GM19463 (cell line): ENCODE measurements around the gene PVALB.

Experiments
- ATAC-seq: cut with Tn5 transposase; IDR thresholded peaks from one replicate; pipeline ENCODE4 v1.9.1; 2021; ENCODE audit warnings: mild to moderate bottlenecking, moderate library complexity; ENCODE audit not compliant: unreplicated experiment

Gene PVALB, protein sequence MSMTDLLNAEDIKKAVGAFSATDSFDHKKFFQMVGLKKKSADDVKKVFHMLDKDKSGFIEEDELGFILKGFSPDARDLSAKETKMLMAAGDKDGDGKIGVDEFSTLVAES

DNA sequence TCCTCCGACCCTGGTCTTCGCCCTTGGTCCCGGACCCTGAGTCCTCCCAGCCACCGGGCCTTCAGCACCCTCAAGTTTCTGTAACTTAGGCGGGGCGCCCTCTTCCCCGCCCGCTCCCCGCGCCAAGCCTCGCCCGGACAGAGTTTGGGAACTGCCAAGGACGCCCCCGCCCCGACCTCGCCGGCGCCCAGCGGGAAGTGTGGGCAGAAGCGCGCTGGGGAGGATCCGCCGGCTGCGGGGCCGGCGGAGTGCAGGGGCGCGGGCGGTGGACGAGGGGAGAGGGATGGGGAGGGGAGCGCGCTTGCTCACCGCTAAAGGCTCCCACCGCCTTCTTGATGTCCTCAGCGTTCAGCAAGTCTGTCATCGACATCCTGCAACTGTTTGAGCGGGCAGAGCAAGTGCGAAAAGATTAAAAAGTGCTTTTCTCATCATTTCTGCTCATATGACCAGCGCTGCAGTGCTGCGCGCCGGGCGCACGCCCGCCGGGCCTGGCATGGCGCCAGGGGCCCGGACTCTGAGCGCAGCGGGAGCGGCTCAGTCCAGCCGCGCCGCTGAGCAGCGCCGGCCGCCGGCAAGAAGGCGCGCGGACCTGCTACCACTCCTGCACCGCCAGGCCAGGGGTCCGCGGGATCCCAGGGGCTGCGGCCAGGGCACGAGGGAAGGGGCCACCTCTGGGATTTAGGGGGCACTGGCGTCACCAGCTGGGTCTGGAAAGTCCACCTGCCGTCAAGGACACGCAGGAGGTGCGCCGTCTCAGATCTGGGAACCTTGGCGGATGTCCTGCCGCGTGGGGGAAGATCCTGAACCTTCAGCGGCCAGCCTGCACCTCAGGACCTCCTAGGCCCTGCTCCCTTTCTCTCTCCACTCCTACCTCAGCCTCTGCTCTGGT, at the start of gene PVALB:
Gene PVALB (minus strand): TSS at position 400 of the 889 bp plus-strand sequence. CDS start 30 bp downstream, at position 370.
- ATAC-seq, result no peak

DNA sequence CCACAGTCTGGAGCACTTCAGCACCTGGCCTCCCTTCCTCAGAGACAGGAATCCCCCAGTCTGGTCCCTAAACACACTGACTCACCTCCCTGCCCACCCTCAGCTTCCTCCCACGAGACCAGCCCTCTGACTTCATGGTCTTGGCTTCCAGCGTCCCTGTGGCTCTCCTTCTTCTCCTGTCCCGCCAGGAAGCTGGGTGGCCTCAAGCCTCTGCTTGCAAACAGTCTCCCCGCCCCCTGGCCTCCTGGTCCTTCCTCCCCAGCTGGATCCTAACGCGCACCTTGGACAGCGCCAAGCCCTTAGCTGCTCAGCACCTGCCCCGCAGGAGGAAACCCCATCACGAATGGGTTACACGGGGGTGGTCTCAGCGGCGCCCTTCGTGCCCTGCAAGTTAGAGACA, 48.5 kb upstream of the PVALB start:
- ATAC-seq, result no peak

- no peak for ATAC-seq
Observed at GRCh38 chr22:36864454-36865215, 47.8 kb upstream of the PVALB start.

- ATAC-seq, result no peak
Observed at GRCh38 chr22:36863979-36864378, 47.1 kb upstream of the PVALB start.

GRCh38 chr22:36863281-36863680, 46.4 kb upstream of the PVALB start:
- no peak for ATAC-seq

DNA sequence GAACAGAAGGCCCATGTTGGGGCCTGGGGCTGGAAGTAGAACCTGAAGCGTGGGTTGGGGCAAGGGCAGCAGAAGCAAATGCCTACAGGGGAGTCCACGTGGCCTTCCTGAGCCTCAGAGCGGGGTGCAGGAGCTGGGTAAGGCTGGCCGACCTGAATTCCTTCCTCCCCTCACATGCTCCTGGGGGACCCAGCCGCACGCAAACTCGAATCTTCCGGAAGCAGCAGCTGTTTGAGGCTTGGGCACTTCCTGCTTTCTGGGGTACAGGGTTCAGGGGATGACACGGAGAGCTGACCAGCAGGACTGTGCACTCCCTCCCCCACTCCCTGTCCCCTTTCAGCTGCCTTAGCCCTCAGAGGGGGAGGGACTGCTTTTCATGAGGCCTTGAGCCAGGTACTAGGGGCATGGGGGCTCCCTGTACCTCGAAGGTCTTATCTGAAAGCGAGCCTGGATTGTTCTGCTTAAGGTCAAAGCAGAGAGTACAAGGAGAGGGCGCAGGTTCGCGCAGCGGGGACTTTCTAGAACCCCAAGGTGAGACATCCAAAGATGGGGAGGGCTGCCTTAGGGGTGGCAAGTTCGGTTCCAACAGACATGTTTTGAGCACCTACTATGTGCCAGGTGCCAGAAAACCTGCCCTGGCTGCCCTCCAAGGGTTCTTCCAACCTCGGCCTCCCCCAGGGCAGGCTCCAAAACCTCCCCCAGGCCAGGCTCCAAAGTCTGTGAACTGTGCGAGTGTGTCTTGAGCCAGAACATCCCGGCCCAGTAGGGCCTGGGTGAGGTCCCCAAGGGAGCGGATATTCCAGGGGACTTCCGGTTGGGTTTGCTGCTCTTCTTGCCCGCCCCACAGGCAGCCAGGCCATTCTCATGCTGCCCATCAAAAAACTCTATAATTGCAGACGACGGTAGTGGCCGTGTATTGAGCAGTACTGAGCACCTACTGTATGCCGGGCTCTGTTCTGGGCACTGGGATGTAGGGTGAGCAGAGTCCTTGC, 45.7 kb upstream of the PVALB start:
- no peak for ATAC-seq

- peak; percentile 76 for ATAC-seq
Observed at GRCh38 chr22:36860821-36861659, 44.2 kb upstream of the PVALB start, which contains the start of gene NCF4. TSS of gene NCF4 (plus strand) at chr22:36861006. CDS start at chr22:36861172, 166 bp downstream.

GRCh38 chr22:36860438-36860820, 43.6 kb upstream of the PVALB start:
- no peak for ATAC-seq

DNA sequence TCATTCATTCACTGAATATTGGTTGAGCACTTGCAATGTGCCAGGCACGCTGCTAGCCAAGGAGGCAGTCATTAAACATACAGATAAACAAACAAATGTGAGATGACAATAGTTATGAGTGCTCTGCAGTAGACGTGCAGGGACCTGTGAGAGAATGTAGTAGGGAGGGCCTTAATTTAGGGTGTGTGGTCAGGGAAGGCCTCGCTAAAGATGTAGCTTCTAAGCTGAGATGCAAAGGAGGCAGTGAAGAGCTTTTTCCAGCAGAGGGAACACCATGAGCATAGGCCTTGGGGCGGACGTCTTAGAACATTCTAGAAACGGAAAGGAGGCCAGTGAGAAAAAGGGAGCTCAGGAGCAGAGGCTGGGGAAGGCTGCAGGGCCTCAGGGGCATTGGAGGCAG, 43.2 kb upstream of the PVALB start:
- ATAC-seq, result no peak

DNA sequence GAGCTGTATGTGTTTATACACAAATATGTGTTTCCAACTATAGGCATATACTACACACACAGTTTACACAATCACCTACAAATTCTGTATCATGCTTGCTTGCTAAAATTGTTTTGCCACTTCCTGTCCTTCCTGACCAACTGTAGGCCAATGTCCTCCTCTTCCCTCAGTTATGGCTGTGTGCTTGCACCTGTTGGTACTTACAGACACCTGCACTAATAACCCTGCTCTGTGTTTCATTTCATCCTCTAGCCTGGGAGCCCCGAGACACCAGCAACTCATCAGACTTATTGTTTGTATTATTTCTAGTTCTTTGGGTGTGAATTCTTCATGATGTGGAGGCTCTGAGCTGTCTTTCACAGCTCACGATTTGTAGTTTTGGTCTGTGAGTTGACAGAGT, 42.1 kb upstream of the PVALB start:
- ATAC-seq, result no peak

DNA sequence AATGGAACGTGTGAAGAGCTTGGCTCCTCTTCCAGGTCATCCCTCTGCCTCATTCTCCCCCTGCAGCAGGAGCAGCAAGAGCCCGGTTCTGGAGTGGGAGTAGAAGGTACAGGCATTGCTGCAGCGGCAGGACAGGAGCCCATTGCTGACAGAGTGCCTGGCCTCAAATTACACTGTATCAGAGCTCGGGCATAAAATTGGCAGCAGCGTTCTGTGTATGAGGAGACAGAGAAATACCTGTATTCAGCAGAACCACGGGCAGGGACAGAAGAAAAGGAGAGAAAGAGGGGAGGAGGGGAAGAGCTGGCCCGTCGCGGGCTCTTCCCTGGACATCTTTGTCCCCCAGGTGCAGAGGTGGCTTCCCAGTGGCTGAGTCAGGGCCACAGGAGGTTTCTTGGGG, 41.3 kb upstream of the PVALB start:
- no peak for ATAC-seq

- no peak for ATAC-seq
Observed at GRCh38 chr22:36856792-36857135, 39.9 kb upstream of the PVALB start.

- ATAC-seq, result no peak
Observed at GRCh38 chr22:36856121-36856791, 39.4 kb upstream of the PVALB start.

DNA sequence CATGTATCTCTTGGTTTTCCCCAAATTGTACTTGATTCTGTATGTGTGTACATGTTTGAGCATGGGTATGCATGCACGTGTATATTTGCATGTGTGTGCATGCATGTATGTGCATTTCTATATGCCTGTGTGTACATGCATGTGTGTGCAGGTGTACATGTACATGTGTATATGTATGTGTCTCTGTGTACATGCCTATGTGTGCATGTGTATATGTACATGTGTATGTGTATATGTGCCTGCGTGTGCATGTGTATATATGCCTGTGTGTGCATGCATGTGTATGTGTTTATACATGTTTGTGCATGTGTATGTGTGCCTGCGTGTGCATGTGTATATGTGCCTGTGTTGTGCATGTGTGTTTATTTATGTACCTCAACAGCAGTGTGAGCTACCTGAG, 38.6 kb upstream of the PVALB start:
- no peak for ATAC-seq

DNA sequence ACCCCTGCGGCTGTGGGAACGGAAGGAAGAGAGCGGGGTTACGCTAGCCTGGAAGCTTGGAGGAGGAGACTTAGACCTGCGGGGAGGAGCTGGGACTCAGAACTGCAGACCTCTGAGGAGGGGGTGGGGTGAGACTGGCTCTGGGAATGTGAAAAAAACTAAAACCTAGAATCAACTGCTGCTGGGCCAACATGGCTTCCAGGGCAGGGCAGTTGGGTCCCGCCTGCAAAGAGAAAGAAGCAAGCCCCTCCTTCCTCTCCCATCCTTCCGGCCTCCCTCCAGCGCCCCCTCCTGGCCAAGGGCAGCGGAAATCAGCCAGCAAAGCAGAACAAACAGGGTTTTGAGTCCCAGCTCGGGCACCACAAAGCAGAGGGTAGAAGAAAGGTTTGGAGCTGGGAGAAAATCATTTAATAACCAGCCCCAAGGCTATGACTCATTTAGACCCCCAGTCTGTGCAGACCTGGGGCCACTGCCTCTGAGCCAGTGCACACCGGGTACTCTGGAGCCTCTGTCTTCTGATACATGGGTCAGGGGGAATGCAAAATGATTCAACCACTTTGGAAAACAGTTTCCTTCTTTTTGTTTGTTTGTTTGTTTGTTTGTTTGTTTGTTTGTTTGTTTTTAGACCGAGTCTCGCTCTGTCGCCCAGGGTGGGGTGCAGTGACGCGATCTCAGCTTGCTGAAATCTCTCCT, 36.7 kb upstream of the PVALB start:
- no peak for ATAC-seq

- ATAC-seq, result no peak
Observed at GRCh38 chr22:36852056-36852973, 35.5 kb upstream of the PVALB start.

GRCh38 chr22:36850682-36851081, 33.8 kb upstream of the PVALB start:
- ATAC-seq, result no peak

DNA sequence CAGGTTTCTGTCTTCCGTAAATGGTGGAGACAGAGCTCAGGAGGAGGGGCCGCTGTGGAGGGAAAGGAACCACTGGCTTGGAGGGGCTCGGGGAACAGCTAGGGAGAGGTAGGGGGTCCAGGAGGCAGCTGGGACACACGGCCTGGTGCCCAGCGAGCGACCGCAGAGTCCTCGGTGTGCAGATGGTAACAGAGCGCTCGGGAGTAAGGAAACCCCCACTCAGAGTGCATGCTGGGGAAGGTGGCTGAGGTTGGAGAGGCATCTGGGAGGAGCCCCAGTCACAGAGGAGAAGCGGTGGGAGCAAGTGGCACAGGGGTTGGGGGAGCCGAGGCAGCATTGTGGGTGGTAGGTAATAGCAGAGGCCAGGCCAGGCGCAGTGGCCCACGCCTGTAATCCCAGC, 33.2 kb upstream of the PVALB start:
- no peak for ATAC-seq
